Testis (tissue), 2 donors: ENCODE results near the gene MGAT1.

Experiments used
- CTCF ChIP-seq, 3 experiments: fragments of 450-650 bp in 2 of 3; fragments of 200-600 bp in 1 of 3; sonication (generic) in 1 of 3; IDR thresholded peaks; one replicate each; pipeline ENCODE4 v1.5.1; 2016 to 2019; ENCODE audit warnings: antibody characterized with exemption in 3 of 3, mild to moderate bottlenecking in 2 of 3, moderate library complexity in 1 of 3
- POLR2A ChIP-seq: fragments of 450-650 bp; IDR thresholded peaks from one replicate; pipeline ENCODE4 v1.6.1; 2017; ENCODE audit warnings: antibody characterized with exemption, mild to moderate bottlenecking, moderate library complexity

DNA sequence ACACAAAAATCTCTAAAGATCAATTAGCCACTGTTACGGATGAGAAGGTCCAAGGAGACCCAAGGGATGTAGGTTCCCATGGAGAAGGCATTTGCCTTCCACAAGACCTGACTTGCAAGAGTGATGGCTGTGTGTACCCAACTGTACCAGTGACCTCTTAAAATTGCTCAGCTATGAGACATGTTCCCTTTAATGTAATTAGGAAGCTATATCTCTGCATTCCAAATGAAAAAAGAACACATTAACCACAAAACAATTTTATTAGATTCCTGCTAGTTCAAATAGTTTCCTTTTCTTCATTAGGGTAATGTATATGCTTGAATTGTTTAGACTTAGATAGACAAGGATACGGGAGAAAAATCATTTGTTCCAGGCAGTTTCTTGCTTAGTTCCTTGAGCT lies 66.1 kb downstream of the MGAT1 start:
- TF ChIP-seq CTCF (IDR thresholded peaks at IDR 0.05) (no peak), POLR2A (no peak)
